ENCODE data around the gene S100A11.

GRCh38 chr1:152044386-152044785, 7.6 kb upstream of the S100A11 start:
- TF ChIP-seq CTCF (conservative IDR thresholded peaks at IDR 0.05; ENCODE audit: low read length) (no peak), EZH2phosphoT487 (IDR thresholded peaks at IDR 0.05; ENCODE audit: borderline replicate concordance, low read depth, low read length) (no peak)

Data from OCI-LY7 (cell line).